Endothelial cell of hepatic sinusoid (primary cell): Measurements from ENCODE around the gene RIBC1.
"Not testable (repeated sequence)": the region's sequence is repeated elsewhere in the genome, so short reads cannot be mapped to it uniquely, and the experiment has no call there.

ENCODE experiments used
- in situ Hi-C: cut with HindIII; loops from 2 replicates; pipeline ENCODE4 v1.10.0; 2017; ENCODE audit warnings: low sequenced_read_pairs

The RIBC1 gene

DNA sequence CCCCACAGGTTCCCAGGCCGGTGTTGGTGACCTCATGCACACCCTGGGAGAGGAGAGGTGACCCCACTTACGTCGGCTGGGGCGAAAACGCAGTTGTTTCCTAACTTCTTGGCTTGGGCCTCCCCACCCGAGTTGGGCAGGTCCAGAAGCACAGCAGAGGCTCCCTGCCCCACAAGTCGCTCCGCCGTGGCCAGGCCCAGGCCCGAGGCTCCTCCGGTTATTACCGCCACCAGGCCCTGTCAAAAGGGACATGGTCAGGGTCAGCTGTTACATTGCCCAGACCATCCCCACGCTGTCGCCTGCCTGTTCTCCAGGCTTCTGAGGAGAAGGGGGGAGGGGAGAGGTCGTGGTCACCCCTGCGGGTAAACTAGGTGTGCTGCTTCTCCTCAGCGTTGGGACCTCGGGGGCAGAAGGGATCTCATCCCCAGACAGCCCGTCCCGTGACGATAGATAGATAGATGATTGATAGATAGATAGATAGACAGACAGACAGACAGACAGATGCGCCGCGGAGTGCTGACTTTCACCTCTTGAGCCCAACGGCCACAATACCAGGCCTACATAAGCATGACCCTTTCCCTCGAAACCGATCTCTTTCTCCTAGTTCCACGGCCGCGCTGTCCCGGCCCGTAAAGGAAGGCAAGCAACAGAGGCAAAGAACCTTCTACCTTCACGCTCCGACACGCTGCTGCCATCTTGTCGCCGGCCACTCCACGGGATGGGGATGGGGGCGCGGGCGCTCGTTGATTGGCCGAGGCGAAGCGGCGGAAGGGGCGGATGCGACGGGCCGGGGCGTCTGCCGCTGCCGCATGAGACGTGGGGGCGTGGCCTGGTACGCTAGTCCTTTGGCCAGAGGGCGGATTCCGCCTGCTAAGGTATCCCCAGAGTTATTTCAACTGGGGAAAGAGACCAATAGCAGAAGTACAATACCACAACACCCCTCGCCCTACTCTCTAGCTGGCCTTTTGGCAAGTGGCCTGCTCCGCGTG is 11.3 kb downstream of the RIBC1 start, which contains the start of gene HSD17B10:
TSS of gene HSD17B10 (minus strand) at position 720 of the 989 bp plus-strand sequence. CDS start at position 695, 25 bp downstream.
- in situ Hi-C loops, result no loop called here

DNA sequence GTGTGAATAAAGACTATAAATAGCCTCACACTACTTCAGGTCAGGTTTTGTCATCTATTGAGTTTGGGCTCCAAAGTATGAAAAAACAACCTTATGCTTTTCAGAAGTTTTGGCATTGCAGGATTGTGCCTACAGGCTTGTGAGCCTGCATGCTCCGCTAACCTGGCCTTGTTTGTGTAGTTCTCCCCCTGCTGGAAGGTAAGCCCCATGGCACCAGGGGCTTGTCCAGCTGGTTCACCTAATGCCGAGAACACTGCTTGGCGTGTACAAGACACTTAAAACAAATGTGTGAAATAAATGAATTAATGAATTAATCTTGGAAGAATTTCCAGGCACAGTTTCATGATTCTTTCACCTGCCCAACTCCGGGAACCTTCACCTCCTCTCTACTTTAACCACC is 13.3 kb downstream of the RIBC1 start:
- in situ Hi-C loops, result no loop called here

DNA sequence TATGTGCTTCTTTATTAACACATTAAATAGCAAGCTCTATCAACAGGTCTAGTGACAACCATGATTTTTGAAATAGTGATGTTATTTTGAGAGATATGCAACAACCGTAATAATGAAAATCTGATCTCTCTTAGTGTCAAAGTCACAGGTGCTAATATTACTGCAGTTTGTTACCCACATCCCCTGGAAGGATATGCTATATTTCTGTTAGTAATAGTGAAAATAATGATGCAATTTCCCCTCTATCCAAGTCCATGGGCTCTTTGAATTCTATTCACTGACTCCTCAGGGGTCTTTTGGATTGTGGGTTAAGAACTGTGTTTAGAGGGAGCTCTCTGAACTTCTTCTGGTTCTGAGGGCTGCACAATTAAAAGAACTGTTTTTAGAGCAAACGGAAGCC is 14.5 kb downstream of the RIBC1 start:
- in situ Hi-C loops, result no loop called here

DNA sequence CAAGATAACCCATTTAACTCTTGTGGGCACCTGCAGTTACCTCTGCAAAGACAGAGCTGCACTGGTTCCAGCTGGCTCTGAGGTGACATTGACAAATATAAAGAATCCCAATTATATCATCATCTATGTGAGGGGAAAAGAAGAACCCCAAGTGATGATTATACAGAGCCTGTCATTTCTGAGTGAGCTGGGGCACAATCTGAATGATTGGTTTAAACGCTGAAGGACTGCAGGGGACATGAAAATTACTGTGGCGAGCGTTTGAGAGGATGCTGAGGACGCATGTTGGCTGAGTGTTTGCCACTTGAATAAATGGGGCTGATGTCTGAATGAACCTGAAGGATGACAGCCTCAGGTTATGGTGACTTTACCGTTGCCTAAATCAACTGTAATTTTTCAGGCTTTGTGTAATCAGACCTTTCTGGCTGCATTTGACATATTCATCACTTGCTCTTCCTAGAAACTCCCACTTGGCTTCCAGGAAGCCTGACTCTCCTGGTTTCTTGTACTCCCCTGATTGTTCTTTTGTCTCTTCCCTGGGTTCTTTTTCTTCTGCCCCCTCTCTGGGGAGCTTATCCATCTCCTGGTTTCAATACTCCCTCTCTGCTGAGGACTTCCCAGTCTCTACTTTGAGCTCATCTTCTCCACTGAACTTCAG is 15.6 kb downstream of the RIBC1 start:
- in situ Hi-C loops, result no loop called here

DNA sequence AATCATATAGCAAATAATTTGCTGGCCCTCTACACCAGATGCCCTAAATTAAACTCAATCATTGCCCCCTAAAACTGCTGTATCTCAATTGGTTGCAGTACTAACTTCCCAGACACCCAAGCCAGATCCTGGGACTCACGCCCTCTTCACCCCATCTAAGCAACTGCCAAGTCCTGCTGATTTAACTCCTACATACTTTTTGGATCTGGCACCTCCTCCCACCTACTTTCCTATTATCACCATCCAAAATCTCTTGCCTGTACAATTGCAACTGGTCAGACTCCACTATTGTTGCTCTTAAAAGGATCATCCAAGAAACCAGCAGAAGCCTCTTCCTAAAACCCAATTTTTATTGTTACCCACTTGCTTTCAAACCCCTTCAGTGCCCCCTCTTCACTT is 16.2 kb downstream of the RIBC1 start:
- in situ Hi-C loops, result no loop called here

DNA sequence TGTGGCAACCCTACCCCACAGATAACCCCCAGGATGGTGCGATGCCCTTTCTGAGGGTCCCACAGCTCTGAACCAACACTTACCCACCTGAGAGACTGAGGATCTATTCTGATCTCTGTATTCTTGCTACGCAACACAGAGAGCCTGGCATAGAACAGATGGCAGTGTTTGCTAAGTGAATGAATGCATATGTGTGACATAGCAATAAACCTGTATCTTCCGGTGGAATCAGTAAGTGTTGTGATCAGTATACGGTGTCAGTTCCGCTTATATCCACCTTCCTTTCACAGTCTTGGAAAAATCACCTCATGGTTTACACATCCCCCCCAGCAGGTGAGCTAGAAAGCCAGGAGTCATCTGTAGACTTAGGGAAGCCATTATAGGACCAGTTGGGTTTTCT is 17.4 kb downstream of the RIBC1 start:
- in situ Hi-C loops, result no loop called here

DNA sequence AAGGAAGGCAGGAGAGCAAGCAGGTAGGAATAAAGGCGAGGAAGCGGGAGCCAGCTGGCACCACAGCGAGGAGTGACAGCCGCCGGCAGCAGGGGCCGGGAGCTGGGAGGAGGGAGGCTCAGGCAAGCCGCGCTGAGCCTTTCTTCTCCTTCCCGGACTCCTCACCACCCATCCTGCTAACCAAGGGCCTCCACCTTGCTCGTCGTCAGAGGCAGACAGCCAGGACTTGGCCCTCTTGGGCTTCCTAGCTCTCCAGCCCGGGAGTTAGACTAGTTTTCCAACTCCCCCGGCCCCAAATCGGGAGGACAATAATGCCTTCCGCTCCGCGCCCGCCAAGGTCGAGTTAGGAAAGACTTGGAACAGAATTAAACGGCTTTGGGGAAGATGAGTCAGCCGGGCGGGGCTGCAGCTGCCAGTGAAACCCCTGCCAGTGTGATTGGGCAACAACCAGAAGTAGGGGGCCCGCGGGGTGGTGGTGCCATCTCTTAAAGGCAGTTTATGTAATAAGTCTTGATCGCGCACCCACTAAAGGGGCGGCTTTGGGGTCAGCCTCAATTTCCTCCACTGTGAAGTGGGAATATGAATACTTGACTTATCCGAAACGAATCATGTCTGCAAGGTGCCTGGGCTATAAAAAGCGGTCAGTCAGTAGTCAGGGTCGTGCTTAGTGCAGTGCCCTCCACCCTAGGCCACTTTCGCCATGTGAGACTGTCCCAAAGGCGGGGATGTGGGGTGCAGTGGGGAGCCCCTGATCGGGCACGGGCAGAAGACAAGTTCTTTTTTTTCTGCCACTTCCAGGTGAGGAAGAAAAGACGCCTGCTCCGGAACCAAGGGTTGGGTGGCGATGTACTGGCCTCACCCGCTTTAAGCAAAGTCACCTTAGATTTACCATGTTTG is 18.2 kb downstream of the RIBC1 start:
- in situ Hi-C loops, result no loop called here

DNA sequence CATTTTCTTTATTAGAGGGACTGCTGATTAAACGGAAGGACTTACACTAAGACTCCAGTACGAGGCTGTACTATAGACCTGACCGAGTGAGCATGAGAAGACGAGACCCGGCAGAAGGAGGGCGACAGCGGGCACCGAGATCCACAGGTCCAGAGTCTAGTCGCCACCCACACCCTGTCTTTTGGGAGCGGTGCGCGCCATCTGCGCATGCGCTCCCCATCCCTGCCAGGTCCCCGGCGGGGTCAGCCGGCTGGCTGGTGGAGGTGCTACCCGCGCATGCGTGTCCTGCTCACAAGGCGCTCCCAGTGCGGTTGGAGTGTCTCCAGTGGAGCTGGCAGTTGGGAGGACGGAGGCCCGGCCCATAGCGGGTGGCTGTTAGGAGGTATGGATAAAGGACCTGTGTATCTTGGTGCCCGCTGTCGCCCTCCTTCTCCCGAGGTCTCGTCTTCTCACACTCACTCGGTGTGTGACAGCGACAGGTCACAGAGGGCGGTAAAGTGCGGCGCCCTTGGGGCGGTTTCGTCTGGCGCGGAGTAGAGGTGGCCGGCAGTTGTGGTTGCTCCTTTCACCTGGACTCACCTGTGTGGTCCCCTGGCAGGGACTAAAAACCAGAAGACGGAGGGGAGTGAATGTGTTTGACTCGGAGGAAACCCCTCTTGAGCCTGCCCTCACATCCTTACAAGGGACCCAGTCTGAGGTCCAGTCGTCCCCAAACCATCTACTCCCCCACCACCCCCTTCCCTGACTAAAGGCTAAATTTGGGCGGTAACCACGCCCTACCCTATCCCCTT is 19.1 kb downstream of the RIBC1 start:
- in situ Hi-C loops, result no loop called here

DNA sequence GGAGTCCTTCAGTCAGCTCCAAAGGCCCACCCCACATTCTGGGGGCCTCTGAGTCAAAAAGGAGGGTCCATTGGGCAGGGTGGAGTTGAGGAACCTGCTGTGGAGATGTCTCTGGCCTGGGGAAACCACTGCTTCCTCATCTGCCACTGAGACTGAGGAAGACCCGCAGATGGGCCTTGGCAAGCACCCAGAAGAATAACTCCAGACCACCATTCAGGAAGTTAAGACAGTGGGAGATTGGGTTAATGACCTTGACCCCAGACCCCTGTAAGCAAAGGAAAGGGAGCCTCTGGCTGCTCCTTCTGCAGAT is 19.6 kb downstream of the RIBC1 start:
- in situ Hi-C loops, result no loop called here

DNA sequence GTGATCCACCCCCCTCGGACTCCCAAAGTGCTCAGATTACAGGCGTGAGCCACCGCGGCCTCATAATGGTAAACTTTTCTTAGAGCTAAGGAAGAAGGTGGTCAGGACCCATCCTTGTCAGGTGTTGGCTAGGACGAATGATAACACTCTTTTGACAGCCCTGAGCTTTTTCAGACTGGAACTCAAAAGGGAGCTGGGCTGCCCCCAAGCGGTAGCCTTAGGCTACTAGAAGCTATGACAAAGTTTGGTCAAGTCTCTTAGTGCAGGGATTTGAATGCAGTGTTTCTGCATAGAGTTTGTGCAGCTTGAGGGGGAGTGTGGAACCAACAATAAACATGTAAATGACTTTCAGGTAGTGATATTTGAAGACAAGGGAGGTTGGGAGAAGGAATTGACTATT is 23.3 kb downstream of the RIBC1 start:
- in situ Hi-C loops, result no loop called here

DNA sequence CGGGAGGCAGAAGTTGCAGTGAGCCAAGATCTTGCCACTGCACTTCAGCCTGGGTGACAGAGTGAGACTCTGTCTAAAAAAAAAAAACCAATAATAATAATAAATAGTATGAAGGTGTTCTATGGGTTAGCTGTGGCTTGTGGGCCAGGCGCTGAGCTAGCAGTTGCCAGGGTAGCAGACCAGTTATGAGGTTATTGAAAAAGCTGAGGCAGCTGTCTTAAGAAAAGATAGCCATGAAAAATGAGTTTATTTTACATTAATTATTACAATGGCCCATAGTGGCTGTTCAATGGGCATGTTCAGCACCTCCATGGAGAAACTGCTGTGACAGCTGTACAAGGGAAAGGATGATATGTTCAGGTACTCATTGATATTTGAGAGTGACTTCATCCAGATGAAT is 24.8 kb downstream of the RIBC1 start:
- in situ Hi-C loops, result no loop called here

DNA sequence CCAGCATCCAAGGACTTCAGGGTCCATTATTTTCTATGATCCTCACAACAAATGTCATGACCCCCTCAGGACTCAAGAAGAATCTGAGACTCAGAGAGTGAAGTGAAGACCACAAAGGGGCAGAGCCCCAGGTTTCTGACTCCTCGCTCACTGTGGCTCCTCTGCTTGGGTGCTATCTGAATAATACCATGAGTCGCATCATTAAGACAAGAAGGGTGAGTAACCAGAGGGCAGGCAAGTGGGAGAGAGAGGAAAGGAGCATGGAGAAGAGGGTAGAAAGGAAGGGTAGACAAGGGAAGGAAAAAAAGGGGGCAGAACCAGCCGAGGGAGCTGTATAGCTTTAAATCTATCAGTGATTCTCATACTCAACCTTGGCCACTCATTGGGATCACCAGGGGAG is 27.0 kb downstream of the RIBC1 start:
- in situ Hi-C loops, result no loop called here

DNA sequence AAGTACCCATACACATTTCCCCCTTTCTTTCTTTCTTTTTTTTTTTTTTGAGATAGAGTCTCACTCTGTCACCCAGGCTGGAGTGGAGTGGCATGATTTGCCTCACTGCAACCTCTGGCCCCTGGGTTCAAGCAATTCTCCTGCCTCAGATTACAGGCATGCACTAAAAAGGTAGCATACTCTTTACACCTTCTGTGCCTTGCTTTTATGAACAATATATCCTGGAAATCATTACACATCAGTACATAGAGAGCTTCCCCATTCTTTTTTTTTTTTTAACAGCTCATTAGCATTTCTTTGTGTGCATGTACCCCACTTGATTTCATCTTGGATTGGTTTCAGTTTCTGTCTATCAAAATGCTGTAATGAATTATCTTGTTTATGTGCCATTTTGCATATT is 30.1 kb downstream of the RIBC1 start:
- in situ Hi-C loops, result no loop called here

DNA sequence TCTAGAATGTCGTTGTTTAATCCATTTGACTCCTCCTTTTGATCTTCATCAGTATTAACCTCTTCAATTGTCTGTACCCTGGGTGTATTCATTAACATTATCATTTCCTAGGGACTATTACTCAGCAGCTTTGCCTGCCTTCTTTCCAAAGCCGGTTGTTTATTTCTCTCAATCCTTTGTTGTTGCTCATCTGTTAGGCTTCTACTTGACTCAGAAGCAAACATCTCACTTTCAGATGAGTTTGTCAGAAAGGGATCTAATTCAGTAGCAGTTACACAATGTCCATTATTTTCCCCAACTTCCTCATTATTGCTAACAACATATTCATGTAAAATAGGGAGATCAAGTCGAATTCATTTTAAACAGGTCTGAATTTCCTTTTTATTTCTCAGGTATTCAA is 33.6 kb downstream of the RIBC1 start:
- in situ Hi-C loops, result loop anchor here (5.0 kb wide), 1 partner anchor 49 kb away; no protein-coding TSS in a partner anchor

DNA sequence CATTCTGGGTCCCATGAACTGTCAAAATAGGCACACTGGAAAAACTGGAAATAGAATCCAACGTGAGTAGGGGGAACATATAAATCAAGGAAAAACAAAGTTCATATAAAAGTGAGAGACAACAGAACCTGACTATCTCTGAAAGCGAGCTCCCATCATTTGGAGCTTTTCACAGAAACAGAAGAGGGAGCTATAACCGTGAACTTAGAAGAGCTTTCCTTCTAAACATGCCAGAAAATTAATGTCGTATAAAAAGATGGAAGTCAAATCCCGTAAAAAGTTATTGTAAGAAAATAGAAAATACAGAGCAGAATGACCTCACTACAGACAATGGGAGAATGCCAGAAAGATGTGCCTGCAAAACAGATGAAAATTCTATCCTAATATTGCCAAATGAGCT is 35.4 kb downstream of the RIBC1 start:
- in situ Hi-C loops, result loop anchor here (5.0 kb wide), 1 partner anchor 51 kb away; no protein-coding TSS in a partner anchor

DNA sequence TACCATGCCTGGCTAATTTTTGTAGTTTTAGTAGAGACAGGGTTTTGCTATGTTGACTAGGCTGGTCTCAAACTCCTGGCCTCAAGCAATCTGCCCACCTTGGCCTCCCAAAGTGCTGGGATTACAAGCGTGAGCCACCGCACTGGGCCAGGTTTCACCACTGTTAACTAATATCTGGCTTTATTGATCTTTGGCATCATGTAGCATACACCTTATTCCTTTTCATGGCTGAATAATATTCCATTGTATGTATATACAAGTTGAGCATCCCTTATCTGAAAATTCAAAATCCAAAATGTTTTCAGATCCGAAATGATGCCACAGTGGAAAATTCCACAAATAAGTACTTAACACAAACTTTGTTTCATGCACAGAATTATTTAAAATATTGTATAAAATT is 46.0 kb downstream of the RIBC1 start:
- in situ Hi-C loops, result not testable (repeated sequence)

DNA sequence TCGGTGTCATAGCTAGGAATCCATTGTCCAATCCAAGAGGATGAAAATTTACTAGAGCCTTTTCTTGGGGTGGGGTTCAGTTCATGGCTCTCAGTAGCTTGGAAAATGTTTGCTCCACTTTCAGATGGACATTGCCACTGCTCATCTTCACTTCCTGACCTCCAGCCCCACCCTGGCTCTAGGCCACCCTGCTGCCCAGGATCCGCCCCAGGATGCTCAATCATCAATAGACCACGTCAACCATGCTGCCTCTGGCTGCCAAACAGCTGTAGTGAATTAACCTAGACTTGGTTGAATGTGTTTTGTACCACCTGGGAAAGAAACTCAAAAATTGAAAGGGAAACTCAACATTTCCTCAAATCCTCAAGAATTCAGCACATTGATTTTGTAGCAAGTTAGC is 48.7 kb downstream of the RIBC1 start:
- in situ Hi-C loops, result no loop called here

DNA sequence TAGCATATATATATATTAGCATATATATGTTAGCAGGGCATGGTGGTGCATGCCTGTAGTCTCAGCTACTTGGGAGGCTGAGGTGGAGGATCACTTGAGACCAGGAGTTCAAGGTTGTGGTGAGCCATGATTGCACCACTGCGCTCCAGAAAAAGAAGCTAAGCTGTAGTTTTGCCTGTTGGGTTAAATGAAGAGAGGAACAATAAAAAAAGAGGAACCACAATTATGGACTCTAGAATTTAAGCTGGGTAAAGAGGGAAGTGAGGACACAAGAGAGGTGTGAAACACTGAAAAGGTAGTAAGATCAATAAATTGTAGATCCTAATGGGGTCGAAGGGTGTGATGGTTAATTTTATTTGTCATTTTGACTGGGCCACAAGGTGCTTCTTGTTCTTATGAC is 52.0 kb downstream of the RIBC1 start:
- in situ Hi-C loops, result no loop called here

DNA sequence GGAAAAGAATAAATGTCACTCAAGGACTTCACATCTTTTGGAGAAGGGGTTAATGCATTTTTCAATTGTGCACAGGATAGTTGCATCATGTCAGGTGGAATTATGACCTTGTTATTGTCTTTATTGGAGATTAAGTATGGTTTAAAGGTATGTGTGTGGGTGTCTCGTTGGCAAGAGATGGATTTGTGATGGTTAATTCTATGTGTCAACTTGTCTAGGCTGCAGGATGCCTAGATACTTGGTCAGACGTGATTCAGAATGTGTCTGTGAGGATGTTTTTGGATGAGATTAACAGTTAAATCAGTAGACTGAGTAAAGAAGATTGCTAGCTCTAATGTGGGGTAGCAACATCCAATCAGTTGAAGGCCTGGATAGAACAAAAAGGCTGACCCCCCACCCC is 53.7 kb downstream of the RIBC1 start:
- in situ Hi-C loops, result no loop called here

DNA sequence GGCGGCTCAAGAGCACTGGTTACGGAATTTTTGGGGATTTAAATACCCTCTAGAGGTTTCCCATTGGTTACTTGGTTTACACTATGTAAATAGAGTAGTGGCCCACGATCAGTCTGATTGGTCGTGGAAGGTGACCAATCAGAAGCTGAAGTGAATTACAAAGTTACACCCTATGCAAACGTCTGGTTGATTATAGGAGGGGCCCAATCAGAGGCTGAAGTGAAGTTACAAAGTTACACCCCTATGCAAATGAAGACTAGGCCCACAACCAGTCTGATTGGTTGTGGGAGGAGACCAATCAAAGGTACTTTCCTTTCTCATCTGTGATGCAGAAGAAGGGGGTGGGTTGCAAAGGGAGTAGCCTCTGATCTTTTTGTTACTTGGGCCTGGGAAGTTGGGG is 56.6 kb downstream of the RIBC1 start:
- in situ Hi-C loops, result no loop called here
